ENCODE measurements around the gene TCN2.
"Not testable (repeated sequence)": the region's sequence is repeated elsewhere in the genome, so short reads cannot be mapped to it uniquely, and the experiment has no call there.

Gene TCN2

GRCh38 chr22:30650508-30651116, 43.6 kb downstream of the TCN2 start:
- no peak for DNase-seq

- DNase-seq: no peak
Observed at GRCh38 chr22:30652852-30653251, 45.9 kb downstream of the TCN2 start.

- no peak for DNase-seq
Observed at GRCh38 chr22:30654361-30654760, 47.4 kb downstream of the TCN2 start.

GRCh38 chr22:30655532-30655931, 48.6 kb downstream of the TCN2 start:
- no peak for DNase-seq

GRCh38 chr22:30662040-30662439, 55.1 kb downstream of the TCN2 start:
- no peak for DNase-seq

GRCh38 chr22:30664798-30665197, 57.8 kb downstream of the TCN2 start:
- no peak for DNase-seq

- DNase-seq: no peak
Observed at GRCh38 chr22:30665266-30665665, 58.3 kb downstream of the TCN2 start.

GRCh38 chr22:30665786-30666185, 58.8 kb downstream of the TCN2 start:
- no peak for DNase-seq

GRCh38 chr22:30667107-30667493, 60.1 kb downstream of the TCN2 start:
- no peak for DNase-seq

- peak; percentile 93 for DNase-seq
Observed at GRCh38 chr22:30667494-30668385, 60.8 kb downstream of the TCN2 start, which contains the start of gene DUSP18. Gene DUSP18, minus strand, starts transcription at chr22:30667875. Its CDS starts 3,872 bp downstream, at chr22:30664003.

- DNase-seq: no peak
Observed at GRCh38 chr22:30668386-30668710, 61.4 kb downstream of the TCN2 start.

- no peak for DNase-seq
Observed at GRCh38 chr22:30671071-30671470, 64.1 kb downstream of the TCN2 start.

GRCh38 chr22:30673136-30673535, 66.2 kb downstream of the TCN2 start:
- DNase-seq: no peak

- no peak for DNase-seq
Observed at GRCh38 chr22:30674482-30674881, 67.5 kb downstream of the TCN2 start.

- DNase-seq: no peak
Observed at GRCh38 chr22:30675436-30675835, 68.5 kb downstream of the TCN2 start.

- not testable (repeated sequence) for DNase-seq
Observed at GRCh38 chr22:30676565-30676964, 69.6 kb downstream of the TCN2 start.
